ENCODE results near the gene ACADVL.

ACADVL gene

DNA sequence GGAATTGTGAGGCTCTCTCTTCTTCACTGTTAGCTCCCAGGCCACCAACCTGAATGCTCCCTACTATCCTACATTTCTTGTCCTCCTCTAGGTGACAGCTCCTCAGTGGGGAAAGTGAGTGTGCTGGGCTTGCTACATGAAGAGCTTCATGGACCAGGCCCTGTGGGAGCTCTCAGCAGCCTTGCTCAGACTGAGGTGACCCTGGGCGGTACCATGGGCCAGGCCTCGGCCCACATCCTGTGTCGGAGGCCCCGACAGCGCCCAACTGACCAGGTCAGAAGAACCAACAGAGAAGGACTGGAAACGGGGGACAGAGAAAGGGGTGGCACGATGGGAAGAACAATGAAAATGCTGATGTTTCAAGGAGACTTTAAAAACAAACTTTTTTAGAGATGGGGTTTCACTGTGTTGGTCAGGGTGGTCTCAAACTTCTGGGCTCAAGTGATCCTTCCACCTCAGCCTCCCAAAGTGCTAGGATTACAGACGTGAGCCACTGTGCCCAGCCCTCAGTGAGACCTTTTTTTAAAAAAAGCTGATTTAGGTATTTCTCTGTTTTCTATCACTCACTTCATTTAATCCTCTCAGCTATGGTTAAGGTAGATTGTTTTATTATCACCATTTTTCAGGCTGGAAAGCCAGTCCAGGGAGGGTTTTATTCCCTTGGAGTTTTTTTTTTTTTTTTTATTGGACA, 37.2 kb downstream of the ACADVL start:
- Histone ChIP-seq H3K4me1 (ENCODE audit: control insufficient read depth in 2 of 2, insufficient read depth in 1 of 2, low read depth in 1 of 2, low read length in 2 of 2) (peaks cover 2 to 3% of the 10 kb centered on the region in 2 donors), H3K4ac (ENCODE audit: low read length) (no peak overlapping the region), H2BK5ac (ENCODE audit: low read length) (no peak overlapping the region), H3K4me2 (ENCODE audit: insufficient read depth, low read length, poor library complexity, severe bottlenecking) (no peak overlapping the region), H2AFZ (ENCODE audit: low read length) (no peak overlapping the region), H2BK12ac (ENCODE audit: low read length) (no peak overlapping the region), H3K9me3 (replicated peaks in 1 of 2; ENCODE audit: control insufficient read depth in 2 of 2, insufficient read depth in 1 of 2, low read depth in 1 of 2, low read length in 2 of 2) (no peaks in the 10 kb centered on the region), H4K91ac (ENCODE audit: low read depth, low read length, poor library complexity) (no peak overlapping the region), H3K23ac (ENCODE audit: low read depth, low read length, poor library complexity) (no peak overlapping the region), H3K36me3 (replicated peaks in 1 of 2; ENCODE audit: control insufficient read depth in 2 of 2, insufficient read depth in 2 of 2, low read length in 2 of 2) (peaks cover 23 to 73% of the 10 kb centered on the region in 2 donors), H4K8ac (ENCODE audit: low read depth, low read length) (no peak overlapping the region), H2BK15ac (ENCODE audit: low read length) (no peak overlapping the region), H2AK5ac (ENCODE audit: low read depth, low read length) (no peak overlapping the region), H3K9ac (ENCODE audit: low read depth, low read length, poor library complexity) (peak overlapping the region; percentile 35), H3K18ac (ENCODE audit: low read length) (no peak overlapping the region), H3K27ac (replicated peaks; ENCODE audit: low read length) (no peak overlapping the region), H3K79me1 (ENCODE audit: low read depth, low read length) (peaks cover 5% of the 10 kb centered on the region), H3K4me3 (ENCODE audit: low read length in 2 of 2) (no peak overlapping the region), H3K14ac (ENCODE audit: low read length) (no peak overlapping the region), H2BK120ac (ENCODE audit: low read depth, low read length) (no peak overlapping the region), H3K27me3 (ENCODE audit: control insufficient read depth in 3 of 3, insufficient read depth in 3 of 3, low read depth in 1 of 3, low read length in 3 of 3) (peaks cover 9 to 19% (median 18%) of the 10 kb centered on the region in 3 experiments)
- no peak for DNase-seq (ENCODE audit: low spot score)
- no CpG with 5 or more reads among the region's 8 CpGs for WGBS, 2 donors (ENCODE audit: extremely low coverage in 2 of 2, insufficient read length in 2 of 2, insufficient replicate concordance in 1 of 2)

DNA sequence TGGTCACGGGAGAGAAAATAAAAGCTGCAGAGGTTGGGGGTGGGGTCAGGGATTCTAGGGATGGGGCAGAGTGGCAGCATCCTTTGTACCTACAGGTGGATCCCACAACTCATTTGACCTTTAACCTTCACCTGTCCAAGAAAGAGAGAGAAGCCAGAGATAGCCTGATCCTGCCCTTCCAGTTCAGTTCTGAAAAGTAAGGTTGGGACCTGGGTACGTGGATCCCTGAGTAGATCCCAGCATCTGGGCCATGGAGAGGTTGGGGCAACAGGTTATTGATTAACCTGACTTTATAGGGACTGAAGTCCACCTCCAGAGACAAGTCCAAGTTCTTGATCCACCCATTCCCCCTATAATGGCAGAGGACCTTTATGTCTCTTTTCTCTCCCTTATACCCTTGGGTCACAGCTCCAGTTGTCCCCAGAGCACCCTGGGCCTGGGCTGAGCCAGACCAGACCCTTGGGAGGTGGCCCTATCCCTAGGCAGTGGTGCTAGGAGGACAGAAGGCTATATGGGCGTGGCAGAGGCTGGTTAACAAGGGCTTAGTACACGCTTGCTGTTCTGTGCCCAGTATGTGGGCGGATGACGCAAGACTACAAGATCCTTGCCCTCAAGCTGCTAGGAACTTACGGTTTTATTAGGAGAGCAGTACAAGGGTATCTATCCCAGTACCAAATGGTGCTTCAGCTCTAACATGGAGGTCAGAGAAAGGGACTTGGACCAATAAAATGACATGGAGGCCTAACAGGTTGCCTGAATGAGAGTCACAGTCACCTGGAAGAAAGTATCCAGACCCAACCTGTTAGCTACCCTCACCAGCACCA, 39.2 kb downstream of the ACADVL start:
- H2BK12ac ChIP-seq (ENCODE audit: low read length) = no peak overlapping the region
- H3K27ac ChIP-seq (replicated peaks; ENCODE audit: low read length) = no peak overlapping the region

DNA sequence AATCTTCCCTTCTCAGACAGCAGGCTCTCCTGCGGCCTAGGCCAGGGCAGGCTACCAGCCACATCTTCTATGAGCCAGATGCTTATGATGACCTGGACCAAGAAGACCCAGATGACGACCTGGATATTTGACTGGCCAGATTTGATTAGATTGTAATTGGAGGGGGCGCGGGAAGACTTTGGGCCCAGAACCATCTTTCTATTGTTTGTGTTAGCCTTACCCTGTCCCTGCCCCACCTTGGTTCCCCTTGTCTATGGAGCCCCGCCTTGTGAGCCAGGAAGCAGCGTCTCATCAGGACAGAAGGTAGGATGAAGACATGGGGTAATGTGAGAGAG, 39.8 kb downstream of the ACADVL start:
- Histone ChIP-seq H3K36me3 (replicated peaks in 1 of 2; ENCODE audit: control insufficient read depth in 2 of 2, insufficient read depth in 2 of 2, low read length in 2 of 2) (peaks cover 23 to 61% of the 10 kb centered on the region in 2 donors), H3K27me3 (ENCODE audit: control insufficient read depth in 3 of 3, insufficient read depth in 3 of 3, low read depth in 1 of 3, low read length in 3 of 3) (peaks cover 20 to 44% (median 43%) of the 10 kb centered on the region in 3 experiments), H2BK120ac (ENCODE audit: low read depth, low read length) (no peak overlapping the region), H3K27ac (replicated peaks; ENCODE audit: low read length) (no peak overlapping the region), H4K8ac (ENCODE audit: low read depth, low read length) (no peak overlapping the region), H3K4me3 (ENCODE audit: low read length in 2 of 2) (no peak overlapping the region), H4K91ac (ENCODE audit: low read depth, low read length, poor library complexity) (no peak overlapping the region), H3K4me2 (ENCODE audit: insufficient read depth, low read length, poor library complexity, severe bottlenecking) (no peak overlapping the region), H3K4ac (ENCODE audit: low read length) (no peak overlapping the region), H3K9ac (ENCODE audit: low read depth, low read length, poor library complexity) (no peak overlapping the region), H3K23ac (ENCODE audit: low read depth, low read length, poor library complexity) (no peak overlapping the region), H3K4me1 (ENCODE audit: control insufficient read depth in 2 of 2, insufficient read depth in 1 of 2, low read depth in 1 of 2, low read length in 2 of 2) (peaks cover 7 to 11% of the 10 kb centered on the region in 2 donors), H2AFZ (ENCODE audit: low read length) (no peak overlapping the region), H3K79me1 (ENCODE audit: low read depth, low read length) (peaks cover 5% of the 10 kb centered on the region), H3K18ac (ENCODE audit: low read length) (no peak overlapping the region), H3K14ac (ENCODE audit: low read length) (no peak overlapping the region), H2BK12ac (ENCODE audit: low read length) (no peak overlapping the region), H2AK5ac (ENCODE audit: low read depth, low read length) (no peak overlapping the region), H3K9me3 (replicated peaks in 1 of 2; ENCODE audit: control insufficient read depth in 2 of 2, insufficient read depth in 1 of 2, low read depth in 1 of 2, low read length in 2 of 2) (no peaks in the 10 kb centered on the region), H2BK5ac (ENCODE audit: low read length) (no peak overlapping the region), H2BK15ac (ENCODE audit: low read length) (no peak overlapping the region)
- no peak for DNase-seq (ENCODE audit: low spot score)
- WGBS, 2 donors (ENCODE audit: extremely low coverage in 2 of 2, insufficient read length in 2 of 2, insufficient replicate concordance in 1 of 2) = no CpG with 5 or more reads among the region's 6 CpGs

More for the DNA sequence above, 39.2 kb downstream of the ACADVL start:
- Histone ChIP-seq H2BK15ac (ENCODE audit: low read length) (no peak overlapping the region), H4K91ac (ENCODE audit: low read depth, low read length, poor library complexity) (no peak overlapping the region), H3K4ac (ENCODE audit: low read length) (no peak overlapping the region), H4K8ac (ENCODE audit: low read depth, low read length) (no peak overlapping the region), H2BK120ac (ENCODE audit: low read depth, low read length) (no peak overlapping the region), H3K4me1 (ENCODE audit: control insufficient read depth in 2 of 2, insufficient read depth in 1 of 2, low read depth in 1 of 2, low read length in 2 of 2) (peaks cover 7 to 11% of the 10 kb centered on the region in 2 donors), H3K36me3 (replicated peaks in 1 of 2; ENCODE audit: control insufficient read depth in 2 of 2, insufficient read depth in 2 of 2, low read length in 2 of 2) (peaks cover 23 to 67% of the 10 kb centered on the region in 2 donors), H2AFZ (ENCODE audit: low read length) (no peak overlapping the region), H3K9me3 (replicated peaks in 1 of 2; ENCODE audit: control insufficient read depth in 2 of 2, insufficient read depth in 1 of 2, low read depth in 1 of 2, low read length in 2 of 2) (no peaks in the 10 kb centered on the region), H2BK5ac (ENCODE audit: low read length) (no peak overlapping the region), H3K14ac (ENCODE audit: low read length) (no peak overlapping the region), H3K4me2 (ENCODE audit: insufficient read depth, low read length, poor library complexity, severe bottlenecking) (no peak overlapping the region), H3K9ac (ENCODE audit: low read depth, low read length, poor library complexity) (no peak overlapping the region), H3K23ac (ENCODE audit: low read depth, low read length, poor library complexity) (no peak overlapping the region), H3K79me1 (ENCODE audit: low read depth, low read length) (peaks cover 5% of the 10 kb centered on the region), H3K27me3 (ENCODE audit: control insufficient read depth in 3 of 3, insufficient read depth in 3 of 3, low read depth in 1 of 3, low read length in 3 of 3) (peaks cover 20 to 39% (median 39%) of the 10 kb centered on the region in 3 experiments), H2AK5ac (ENCODE audit: low read depth, low read length) (no peak overlapping the region), H3K18ac (ENCODE audit: low read length) (no peak overlapping the region), H3K4me3 (ENCODE audit: low read length in 2 of 2) (no peak overlapping the region)
- no peak for DNase-seq (ENCODE audit: low spot score)
- WGBS, 2 donors (ENCODE audit: extremely low coverage in 2 of 2, insufficient read length in 2 of 2, insufficient replicate concordance in 1 of 2) = no CpG with 5 or more reads among the region's 7 CpGs

DNA sequence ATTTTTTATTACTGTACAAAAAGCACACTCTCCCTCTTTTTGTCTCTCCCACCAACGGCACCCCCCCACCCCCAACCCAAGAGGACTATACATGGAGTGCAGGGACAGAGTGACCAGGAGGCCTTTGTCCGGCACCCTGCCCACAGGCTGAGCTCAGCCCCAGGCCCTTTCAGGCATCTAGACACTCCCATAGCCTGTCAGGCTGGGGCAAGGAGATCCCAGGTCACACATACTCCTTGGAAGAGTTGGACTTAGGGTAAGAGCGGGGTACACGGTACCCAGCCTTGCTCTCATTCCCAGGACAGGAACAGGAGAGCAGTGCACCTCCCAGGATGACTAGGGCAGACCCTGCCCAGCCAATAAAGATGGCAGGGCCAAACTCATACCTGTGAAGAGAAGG, 40.4 kb downstream of the ACADVL start:
- WGBS, 2 donors (ENCODE audit: extremely low coverage in 2 of 2, insufficient read length in 2 of 2, insufficient replicate concordance in 1 of 2) = no CpG with 5 or more reads among the region's 4 CpGs

More for the DNA sequence above, 40.4 kb downstream of the ACADVL start:
- Histone ChIP-seq H2BK120ac (ENCODE audit: low read depth, low read length) (no peak overlapping the region), H3K27me3 (ENCODE audit: control insufficient read depth in 3 of 3, insufficient read depth in 3 of 3, low read depth in 1 of 3, low read length in 3 of 3) (peaks cover 20 to 45% (median 44%) of the 10 kb centered on the region in 3 experiments), H3K4me2 (ENCODE audit: insufficient read depth, low read length, poor library complexity, severe bottlenecking) (no peak overlapping the region), H2BK12ac (ENCODE audit: low read length) (no peak overlapping the region), H3K18ac (ENCODE audit: low read length) (no peak overlapping the region), H3K9me3 (replicated peaks in 1 of 2; ENCODE audit: control insufficient read depth in 2 of 2, insufficient read depth in 1 of 2, low read depth in 1 of 2, low read length in 2 of 2) (no peaks in the 10 kb centered on the region), H3K4me1 (ENCODE audit: control insufficient read depth in 2 of 2, insufficient read depth in 1 of 2, low read depth in 1 of 2, low read length in 2 of 2) (peaks cover 7 to 11% of the 10 kb centered on the region in 2 donors), H2AFZ (ENCODE audit: low read length) (no peak overlapping the region), H3K79me1 (ENCODE audit: low read depth, low read length) (peaks cover 5% of the 10 kb centered on the region), H3K23ac (ENCODE audit: low read depth, low read length, poor library complexity) (no peak overlapping the region), H3K36me3 (replicated peaks in 1 of 2; ENCODE audit: control insufficient read depth in 2 of 2, insufficient read depth in 2 of 2, low read length in 2 of 2) (peaks cover 20 to 55% of the 10 kb centered on the region in 2 donors), H4K91ac (ENCODE audit: low read depth, low read length, poor library complexity) (no peak overlapping the region), H3K27ac (replicated peaks; ENCODE audit: low read length) (no peak overlapping the region), H2BK5ac (ENCODE audit: low read length) (no peak overlapping the region), H2AK5ac (ENCODE audit: low read depth, low read length) (peak overlapping the region; percentile 88), H3K4me3 (ENCODE audit: low read length in 2 of 2) (no peak overlapping the region), H2BK15ac (ENCODE audit: low read length) (no peak overlapping the region), H3K14ac (ENCODE audit: low read length) (no peak overlapping the region), H3K9ac (ENCODE audit: low read depth, low read length, poor library complexity) (no peak overlapping the region), H4K8ac (ENCODE audit: low read depth, low read length) (no peak overlapping the region), H3K4ac (ENCODE audit: low read length) (no peak overlapping the region)
- no peak for DNase-seq (ENCODE audit: low spot score)

Data from neuronal stem cell (in vitro differentiated cells).